DND-41 (cell line): ENCODE measurements around the gene FAM83C.

Experiments
- ATAC-seq: fragments of 200-7000 bp; cut with Tn5 transposase; 3 replicates; pipeline ENCODE4 v1.9.1; 2021; ENCODE audit warnings: low read depth; ENCODE audit not compliant: insufficient read depth
- DNase-seq: peaks from one replicate; pipeline ENCODE4 v3.0.0-alpha.2; 2020
- H2AFZ ChIP-seq: 2 replicates; pipeline ENCODE4 v1.6.0; 2012; ENCODE audit warnings: low read depth, low read length
- H3K27ac ChIP-seq: 2 replicates; pipeline ENCODE4 v1.5.1; 2012; ENCODE audit warnings: low read length, inconsistent platforms
- H3K27me3 ChIP-seq: fragments of 200-600 bp; sonication (generic); 2 replicates; pipeline ENCODE4 v1.6.0; 2012; ENCODE audit warnings: low read length, mild to moderate bottlenecking, inconsistent platforms; ENCODE audit not compliant: insufficient read depth, poor library complexity
- H3K36me3 ChIP-seq: 2 replicates; pipeline ENCODE4 v1.5.1; 2012; ENCODE audit warnings: low read length, inconsistent platforms; ENCODE audit not compliant: insufficient read depth
- H3K4me1 ChIP-seq: 2 replicates; pipeline ENCODE4 v1.5.1; 2012; ENCODE audit warnings: mild to moderate bottlenecking, low read length; ENCODE audit not compliant: insufficient read depth
- H3K4me2 ChIP-seq: 2 replicates; pipeline ENCODE4 v1.6.0; 2012; ENCODE audit warnings: mild to moderate bottlenecking, moderate library complexity, low read length, inconsistent platforms; ENCODE audit not compliant: insufficient read depth
- H3K4me3 ChIP-seq, 2 experiments: fragments of 200-600 bp in 1 of 2; shearing (Covaris generic) in 1 of 2; 2 replicates each; pipeline ENCODE4 v1.5.1; 2012 to 2016; ENCODE audit warnings: inconsistent platforms in 2 of 2, low read length in 2 of 2, mild to moderate bottlenecking in 2 of 2, low read depth in 1 of 2, moderate library complexity in 1 of 2
- H3K79me2 ChIP-seq: 2 replicates; pipeline ENCODE4 v1.6.0; 2012; ENCODE audit warnings: low read length, inconsistent platforms; ENCODE audit not compliant: insufficient read depth
- H3K9ac ChIP-seq: 2 replicates; pipeline ENCODE4 v1.6.0; 2012; ENCODE audit warnings: low read depth, mild to moderate bottlenecking, inconsistent platforms, low read length, moderate library complexity
- H3K9me3 ChIP-seq: 2 replicates; pipeline ENCODE4 v1.5.1; 2012; ENCODE audit warnings: low read length, moderate library complexity, mild to moderate bottlenecking, inconsistent platforms; ENCODE audit not compliant: insufficient read depth, severe bottlenecking
- H4K20me1 ChIP-seq: 2 replicates; pipeline ENCODE4 v1.6.0; 2012; ENCODE audit warnings: low read length; ENCODE audit not compliant: insufficient read depth
- EZH2 ChIP-seq: IDR thresholded peaks from 3 replicates; pipeline ENCODE4 v1.6.1; 2012; ENCODE audit warnings: borderline replicate concordance, low read depth, mild to moderate bottlenecking, moderate library complexity, low read length, inconsistent platforms; ENCODE audit not compliant: severe bottlenecking
- TF ChIP-seq, protein P1 (sequence below): IDR thresholded peaks from 2 replicates; pipeline ENCODE4 v1.5.1; 2012; ENCODE audit warnings: borderline replicate concordance, low read length, moderate library complexity, mild to moderate bottlenecking; ENCODE audit not compliant: poor library complexity, severe bottlenecking; ENCODE audit errors: extremely low read depth

FAM83C gene

DNA sequence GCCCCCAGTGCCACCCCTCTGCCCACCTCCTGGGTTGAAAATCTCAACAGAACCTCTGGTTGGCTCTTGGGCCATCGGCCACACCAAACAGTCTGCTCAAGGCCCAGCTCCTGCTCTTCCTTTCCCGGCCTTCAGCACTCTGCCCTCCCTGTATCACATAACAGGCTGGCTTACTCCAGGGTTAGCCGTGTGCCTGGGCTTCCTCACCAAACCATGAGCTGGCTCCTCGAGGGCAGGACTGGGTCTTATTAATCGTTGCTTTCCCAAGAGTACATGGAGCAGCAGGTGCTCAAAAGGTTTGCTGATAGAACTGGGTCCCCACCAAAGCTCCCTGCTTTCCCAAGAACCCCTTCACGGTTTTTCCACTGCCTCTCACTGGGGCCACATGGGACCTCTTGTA lies 12.7 kb upstream of the FAM83C start:
- Histone ChIP-seq H3K4me3 (no peak overlapping the region), H3K9ac (no peak overlapping the region), H3K4me2 (no peak overlapping the region), H3K27ac (no peak overlapping the region), H3K79me2 (no peaks in the 10 kb centered on the region), H2AFZ (no peak overlapping the region), H4K20me1 (no peaks in the 10 kb centered on the region), H3K9me3 (no peaks in the 10 kb centered on the region), H3K4me1 (no peaks in the 10 kb centered on the region), H3K27me3 (no peaks in the 10 kb centered on the region), H3K36me3 (peaks cover 29% of the 10 kb centered on the region)
- no peak for DNase-seq
- no peak for TF ChIP-seq EZH2
- TF ChIP-seq, protein P1, sequence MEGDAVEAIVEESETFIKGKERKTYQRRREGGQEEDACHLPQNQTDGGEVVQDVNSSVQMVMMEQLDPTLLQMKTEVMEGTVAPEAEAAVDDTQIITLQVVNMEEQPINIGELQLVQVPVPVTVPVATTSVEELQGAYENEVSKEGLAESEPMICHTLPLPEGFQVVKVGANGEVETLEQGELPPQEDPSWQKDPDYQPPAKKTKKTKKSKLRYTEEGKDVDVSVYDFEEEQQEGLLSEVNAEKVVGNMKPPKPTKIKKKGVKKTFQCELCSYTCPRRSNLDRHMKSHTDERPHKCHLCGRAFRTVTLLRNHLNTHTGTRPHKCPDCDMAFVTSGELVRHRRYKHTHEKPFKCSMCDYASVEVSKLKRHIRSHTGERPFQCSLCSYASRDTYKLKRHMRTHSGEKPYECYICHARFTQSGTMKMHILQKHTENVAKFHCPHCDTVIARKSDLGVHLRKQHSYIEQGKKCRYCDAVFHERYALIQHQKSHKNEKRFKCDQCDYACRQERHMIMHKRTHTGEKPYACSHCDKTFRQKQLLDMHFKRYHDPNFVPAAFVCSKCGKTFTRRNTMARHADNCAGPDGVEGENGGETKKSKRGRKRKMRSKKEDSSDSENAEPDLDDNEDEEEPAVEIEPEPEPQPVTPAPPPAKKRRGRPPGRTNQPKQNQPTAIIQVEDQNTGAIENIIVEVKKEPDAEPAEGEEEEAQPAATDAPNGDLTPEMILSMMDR = no peak
- no peak for ATAC-seq

DNA sequence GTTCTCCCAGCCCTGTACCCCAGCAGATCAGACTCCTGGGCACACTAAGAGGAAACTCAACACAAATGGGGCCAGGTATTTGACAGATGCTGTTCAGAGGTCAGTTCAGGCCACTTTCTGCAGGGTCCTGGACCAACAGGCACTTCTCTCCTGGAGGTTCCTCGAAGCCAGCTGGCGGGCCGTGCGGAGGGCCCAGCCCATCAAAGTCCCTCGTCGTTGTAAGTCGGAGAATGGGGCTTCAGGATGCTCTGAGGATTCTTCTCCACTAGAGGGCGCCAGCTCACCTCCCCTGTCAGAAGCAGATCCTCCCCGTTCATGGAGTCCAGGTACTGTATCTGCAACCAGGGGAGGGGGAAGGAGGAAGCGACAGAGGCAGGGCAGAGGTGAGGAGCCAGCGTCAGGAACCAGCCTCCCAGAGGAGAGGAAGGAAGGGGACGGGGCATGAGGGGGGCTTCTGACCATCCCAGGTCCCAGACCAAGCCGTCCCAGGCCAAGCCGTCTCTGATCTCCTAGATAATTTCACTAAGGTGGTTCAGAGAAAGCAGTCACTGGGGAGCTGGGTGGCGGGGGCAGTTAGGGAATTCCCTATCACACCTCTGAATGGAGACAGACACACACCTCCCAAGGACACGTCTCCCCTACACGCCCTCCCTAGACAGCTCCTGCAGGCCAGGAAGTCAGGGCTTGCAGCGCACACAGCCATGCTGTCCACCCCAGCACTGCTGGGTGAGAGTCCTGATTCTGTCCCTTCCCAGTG lies 11.7 kb upstream of the FAM83C start:
- TF ChIP-seq, protein P1 = peak; percentile 99
- TF ChIP-seq EZH2 = no peak
- Histone ChIP-seq H3K4me2 (no peak overlapping the region), H3K9me3 (no peaks in the 10 kb centered on the region), H3K79me2 (no peaks in the 10 kb centered on the region), H3K27me3 (no peaks in the 10 kb centered on the region), H3K9ac (no peak overlapping the region), H2AFZ (peak overlapping the region; percentile 49; the same call in 1 of the 2 replicates), H3K4me3 (no peak overlapping the region), H4K20me1 (no peaks in the 10 kb centered on the region), H3K36me3 (peaks cover 28% of the 10 kb centered on the region), H3K4me1 (no peaks in the 10 kb centered on the region), H3K27ac (no peak overlapping the region)
- peak; percentile 85 for DNase-seq
- ATAC-seq = peak; percentile 90

DNA sequence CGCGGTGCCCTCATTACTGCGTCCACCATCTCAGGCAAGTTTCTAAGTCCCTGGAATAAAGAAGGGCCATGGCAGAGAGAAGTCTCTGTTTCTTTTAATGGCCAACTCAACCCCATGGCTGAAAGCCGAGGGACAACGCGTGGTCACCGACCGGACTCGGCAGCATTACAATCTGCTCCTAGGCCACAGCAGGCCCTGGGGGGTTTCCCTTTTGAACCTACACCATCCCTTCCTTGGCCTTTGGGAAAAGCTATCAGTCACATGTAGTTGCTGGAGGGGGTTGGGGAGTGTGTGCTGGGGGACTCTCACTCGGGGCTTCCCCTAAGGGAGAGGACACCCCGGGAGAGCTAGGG lies 11.1 kb upstream of the FAM83C start:
- Histone ChIP-seq H3K9me3 (no peaks in the 10 kb centered on the region), H4K20me1 (no peaks in the 10 kb centered on the region), H2AFZ (no peak overlapping the region), H3K27me3 (no peaks in the 10 kb centered on the region), H3K4me1 (no peaks in the 10 kb centered on the region), H3K4me3 (no peak overlapping the region), H3K79me2 (no peaks in the 10 kb centered on the region), H3K36me3 (peaks cover 27% of the 10 kb centered on the region), H3K9ac (no peak overlapping the region), H3K4me2 (no peak overlapping the region), H3K27ac (no peak overlapping the region)
- TF ChIP-seq, protein P1 = no peak
- no peak for TF ChIP-seq EZH2
- DNase-seq (no peak), ATAC-seq (no peak)
